Measurements from ENCODE around the gene PDZK1IP1.

The PDZK1IP1 gene

DNA sequence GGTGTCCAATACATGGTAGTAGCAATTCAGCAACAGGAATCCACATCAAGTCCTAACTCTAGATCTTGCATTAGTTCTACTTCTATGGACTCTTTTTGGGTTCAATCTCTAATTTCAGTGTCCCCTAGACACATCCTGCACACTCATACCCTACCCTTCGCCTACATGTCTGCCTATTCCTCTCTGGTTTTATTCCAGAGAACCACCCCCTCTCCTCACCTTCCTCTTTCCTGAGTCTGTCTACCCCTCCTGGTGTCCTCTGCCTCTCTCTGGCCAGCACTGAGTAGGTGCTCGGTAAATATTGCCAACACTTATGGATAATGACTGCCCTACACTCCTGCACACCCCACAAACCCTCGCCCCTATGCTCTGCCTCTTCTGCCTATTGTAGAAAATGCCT lies 32.6 kb upstream of the PDZK1IP1 start:
- no peaks in the 10 kb centered on the region for H3F3A ChIP-seq (ENCODE audit: insufficient read depth)
- no peak overlapping the region for H3K9ac ChIP-seq (ENCODE audit: low read length)
- no peak overlapping the region for H3K4me2 ChIP-seq (ENCODE audit: low read depth, low read length, poor library complexity, severe bottlenecking)
- H3K9me2 ChIP-seq (replicated peaks; ENCODE audit: insufficient read depth, low read length), result no peaks in the 10 kb centered on the region
- H2AFZ ChIP-seq (ENCODE audit: low read depth, low read length, severe bottlenecking), result no peak overlapping the region
- no peaks in the 10 kb centered on the region for H4K20me1 ChIP-seq (ENCODE audit: low read depth, low read length)
- H3K4me3 ChIP-seq (ENCODE audit: insufficient read depth, low read length, poor library complexity, severe bottlenecking), result no peak overlapping the region
- no peak overlapping the region for H3K27ac ChIP-seq (ENCODE audit: low read depth, low read length)
- H3K27me3 ChIP-seq (ENCODE audit: low read length), result no peaks in the 10 kb centered on the region
- no peak for TF ChIP-seq EZH2phosphoT487 (conservative IDR thresholded peaks at IDR 0.05; ENCODE audit: low read length)
- TF ChIP-seq, protein P1, sequence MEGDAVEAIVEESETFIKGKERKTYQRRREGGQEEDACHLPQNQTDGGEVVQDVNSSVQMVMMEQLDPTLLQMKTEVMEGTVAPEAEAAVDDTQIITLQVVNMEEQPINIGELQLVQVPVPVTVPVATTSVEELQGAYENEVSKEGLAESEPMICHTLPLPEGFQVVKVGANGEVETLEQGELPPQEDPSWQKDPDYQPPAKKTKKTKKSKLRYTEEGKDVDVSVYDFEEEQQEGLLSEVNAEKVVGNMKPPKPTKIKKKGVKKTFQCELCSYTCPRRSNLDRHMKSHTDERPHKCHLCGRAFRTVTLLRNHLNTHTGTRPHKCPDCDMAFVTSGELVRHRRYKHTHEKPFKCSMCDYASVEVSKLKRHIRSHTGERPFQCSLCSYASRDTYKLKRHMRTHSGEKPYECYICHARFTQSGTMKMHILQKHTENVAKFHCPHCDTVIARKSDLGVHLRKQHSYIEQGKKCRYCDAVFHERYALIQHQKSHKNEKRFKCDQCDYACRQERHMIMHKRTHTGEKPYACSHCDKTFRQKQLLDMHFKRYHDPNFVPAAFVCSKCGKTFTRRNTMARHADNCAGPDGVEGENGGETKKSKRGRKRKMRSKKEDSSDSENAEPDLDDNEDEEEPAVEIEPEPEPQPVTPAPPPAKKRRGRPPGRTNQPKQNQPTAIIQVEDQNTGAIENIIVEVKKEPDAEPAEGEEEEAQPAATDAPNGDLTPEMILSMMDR (IDR thresholded peaks at IDR 0.05; ENCODE audit: insufficient read depth, low read length, poor library complexity, severe bottlenecking), result no peak
- no peaks in the 10 kb centered on the region for H3K36me3 ChIP-seq (ENCODE audit: low read length)
- H3K79me2 ChIP-seq (ENCODE audit: insufficient read depth, low read length), result no peaks in the 10 kb centered on the region
- no peaks in the 10 kb centered on the region for H3K9me3 ChIP-seq (ENCODE audit: insufficient read depth, low read length)

DNA sequence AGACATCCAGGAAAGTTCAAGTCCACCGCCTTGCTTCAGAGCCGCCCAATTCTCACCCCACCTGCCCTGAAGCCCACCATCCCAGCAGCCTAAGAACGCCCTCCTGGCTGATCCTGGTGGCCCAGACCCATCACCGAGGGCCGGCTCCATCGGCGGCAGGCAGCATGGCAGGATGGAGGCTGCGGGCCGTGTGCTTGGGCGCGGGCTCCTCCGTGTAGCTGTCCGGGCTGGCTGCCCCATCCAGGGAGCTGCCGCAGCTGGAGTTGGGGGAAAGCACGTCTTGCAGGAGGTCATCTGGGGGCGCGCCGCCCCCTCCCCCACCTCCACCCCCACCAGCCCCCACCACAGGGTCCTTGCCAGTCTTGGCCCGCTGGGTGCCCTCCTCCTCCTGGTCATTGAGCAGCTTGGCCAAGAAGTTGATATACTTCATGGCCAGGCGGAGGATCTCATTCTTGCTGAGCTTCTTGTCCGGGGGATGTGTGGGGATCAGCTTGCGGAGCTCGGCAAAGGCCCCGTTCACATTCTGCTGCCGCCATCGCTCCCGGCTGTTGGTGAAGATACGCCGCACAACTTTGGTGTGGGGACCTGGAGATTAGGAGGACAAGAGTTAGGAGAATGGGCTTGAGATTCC lies 29.9 kb upstream of the PDZK1IP1 start:
- Histone ChIP-seq H3F3A (ENCODE audit: insufficient read depth) (no peaks in the 10 kb centered on the region), H3K36me3 (ENCODE audit: low read length) (no peaks in the 10 kb centered on the region), H3K27me3 (ENCODE audit: low read length) (no peaks in the 10 kb centered on the region), H2AFZ (ENCODE audit: low read depth, low read length, severe bottlenecking) (no peak overlapping the region), H3K9me2 (replicated peaks; ENCODE audit: insufficient read depth, low read length) (no peaks in the 10 kb centered on the region), H3K4me2 (ENCODE audit: low read depth, low read length, poor library complexity, severe bottlenecking) (no peak overlapping the region), H3K9me3 (ENCODE audit: insufficient read depth, low read length) (no peaks in the 10 kb centered on the region), H3K79me2 (ENCODE audit: insufficient read depth, low read length) (no peaks in the 10 kb centered on the region), H3K27ac (ENCODE audit: low read depth, low read length) (no peak overlapping the region), H3K4me3 (ENCODE audit: insufficient read depth, low read length, poor library complexity, severe bottlenecking) (no peak overlapping the region), H3K9ac (ENCODE audit: low read length) (no peak overlapping the region), H4K20me1 (ENCODE audit: low read depth, low read length) (no peaks in the 10 kb centered on the region)
- TF ChIP-seq EZH2phosphoT487 (conservative IDR thresholded peaks at IDR 0.05; ENCODE audit: low read length), result no peak
- TF ChIP-seq, protein P1 (IDR thresholded peaks at IDR 0.05; ENCODE audit: insufficient read depth, low read length, poor library complexity, severe bottlenecking), result no peak

DNA sequence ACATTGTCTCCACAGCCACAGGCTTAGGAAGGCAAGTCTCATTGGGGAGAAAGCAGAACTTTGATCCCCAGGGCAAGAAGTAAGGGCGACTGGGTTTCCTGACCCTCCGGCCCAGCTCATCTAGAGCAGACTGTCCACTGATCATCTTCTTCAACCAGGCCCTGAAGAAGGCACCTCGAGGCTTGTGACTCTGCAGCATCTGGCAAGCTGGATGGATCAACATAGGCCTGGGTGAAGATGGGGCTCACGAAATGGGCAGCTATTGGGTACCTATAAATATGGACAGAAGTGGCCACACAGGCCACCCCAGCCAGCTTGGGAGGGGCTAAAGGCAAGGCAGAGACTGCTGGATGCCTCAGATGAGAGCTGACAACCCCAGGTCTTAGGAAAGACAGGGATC lies 29.2 kb upstream of the PDZK1IP1 start:
- no peak overlapping the region for H3K9ac ChIP-seq (ENCODE audit: low read length)
- no peak overlapping the region for H3K27ac ChIP-seq (ENCODE audit: low read depth, low read length)
- H3K36me3 ChIP-seq (ENCODE audit: low read length), result no peaks in the 10 kb centered on the region
- TF ChIP-seq EZH2phosphoT487 (conservative IDR thresholded peaks at IDR 0.05; ENCODE audit: low read length), result no peak
- TF ChIP-seq, protein P1 (IDR thresholded peaks at IDR 0.05; ENCODE audit: insufficient read depth, low read length, poor library complexity, severe bottlenecking), result no peak
- H3K27me3 ChIP-seq (ENCODE audit: low read length), result no peaks in the 10 kb centered on the region
- H4K20me1 ChIP-seq (ENCODE audit: low read depth, low read length), result no peaks in the 10 kb centered on the region
- H3K9me2 ChIP-seq (replicated peaks; ENCODE audit: insufficient read depth, low read length), result no peaks in the 10 kb centered on the region
- no peaks in the 10 kb centered on the region for H3F3A ChIP-seq (ENCODE audit: insufficient read depth)
- H3K4me2 ChIP-seq (ENCODE audit: low read depth, low read length, poor library complexity, severe bottlenecking), result no peak overlapping the region
- no peak overlapping the region for H2AFZ ChIP-seq (ENCODE audit: low read depth, low read length, severe bottlenecking)
- no peak overlapping the region for H3K4me3 ChIP-seq (ENCODE audit: insufficient read depth, low read length, poor library complexity, severe bottlenecking)
- H3K79me2 ChIP-seq (ENCODE audit: insufficient read depth, low read length), result no peaks in the 10 kb centered on the region
- no peaks in the 10 kb centered on the region for H3K9me3 ChIP-seq (ENCODE audit: insufficient read depth, low read length)

Measured in SU-DHL-6 (cell line).